Measurements from ENCODE around the gene PLXNC1. TPM values are rescaled to one million over a fixed set of nuclear protein-coding genes. Genes with fewer than 3 reads are reported as not detected.

The PLXNC1 gene
- polyA plus RNA-seq, 1 donor (not counting 4 experiments of a cell fraction or from before 2014, with no cell fraction given), result 0.17 TPM

GRCh38 chr12:94111302-94111701 lies 37.1 kb upstream of the PLXNC1 start:
- H3K4me2 ChIP-seq (ENCODE audit: control insufficient read depth, extremely low read depth, insufficient read depth, low read depth, low read length), result no peak overlapping the region
- no peaks in the 10 kb centered on the region for H3K79me2 ChIP-seq (ENCODE audit: control insufficient read depth, insufficient read depth, low read length)
- no peak overlapping the region for H3K27ac ChIP-seq (ENCODE audit: control insufficient read depth, insufficient read depth, low read length)
- H4K20me1 ChIP-seq (ENCODE audit: control insufficient read depth, extremely low read depth, insufficient read depth, low read length), result no peaks in the 10 kb centered on the region
- dilution Hi-C loops (cut with MboI; ENCODE audit: extremely low pct_ligation_motif_present, low sequenced_read_pairs), result no loop called here
- H3K9me1 ChIP-seq (ENCODE audit: control insufficient read depth, extremely low read depth, insufficient read depth, low read length), result no peaks in the 10 kb centered on the region
- no peaks in the 10 kb centered on the region for H3K36me3 ChIP-seq (ENCODE audit: control insufficient read depth in 2 of 2, extremely low read depth in 1 of 2, insufficient read depth in 2 of 2, low read length in 2 of 2)
- no peak overlapping the region for H3K4me3 ChIP-seq (ENCODE audit: control insufficient read depth in 2 of 3, extremely low read depth in 1 of 3, insufficient read depth in 2 of 3, low read depth in 1 of 3, low read length in 3 of 3)
- TF ChIP-seq EZH2 (IDR thresholded peaks at IDR 0.05; ENCODE audit: low read length), result no peak
- TF ChIP-seq CTCF (optimal IDR thresholded peaks at IDR 0.05 in 1 of 3, IDR thresholded peaks at IDR 0.05 in 1 of 3, conservative IDR thresholded peaks at IDR 0.05 in 1 of 3; ENCODE audit: extremely low read depth in 1 of 3, insufficient read depth in 2 of 3, low read length in 3 of 3), result no peak
- FAIRE-seq (no peak), DNase-seq (ENCODE audit: low read depth, low spot score) (no peak)
- no peaks in the 10 kb centered on the region for H3K4me1 ChIP-seq (ENCODE audit: control insufficient read depth, extremely low read depth, insufficient read depth, low read length)
- H2AFZ ChIP-seq (ENCODE audit: control insufficient read depth, low read length), result no peak overlapping the region
- H3K9ac ChIP-seq (ENCODE audit: control insufficient read depth, extremely low read depth, insufficient read depth, low read length), result no peak overlapping the region
- no peaks in the 10 kb centered on the region for H3K27me3 ChIP-seq (ENCODE audit: control insufficient read depth, extremely low read depth, insufficient read depth, low read length)
- H3K9me3 ChIP-seq (ENCODE audit: control insufficient read depth, low read depth, low read length), result no peaks in the 10 kb centered on the region

GRCh38 chr12:94112121-94112520 lies 36.3 kb upstream of the PLXNC1 start:
- H3K9ac ChIP-seq (ENCODE audit: control insufficient read depth, extremely low read depth, insufficient read depth, low read length), result no peak overlapping the region
- no peak overlapping the region for H2AFZ ChIP-seq (ENCODE audit: control insufficient read depth, low read length)
- H3K4me1 ChIP-seq (ENCODE audit: control insufficient read depth, extremely low read depth, insufficient read depth, low read length), result no peaks in the 10 kb centered on the region
- no peaks in the 10 kb centered on the region for H3K9me3 ChIP-seq (ENCODE audit: control insufficient read depth, low read depth, low read length)
- H3K36me3 ChIP-seq (ENCODE audit: control insufficient read depth in 2 of 2, extremely low read depth in 1 of 2, insufficient read depth in 2 of 2, low read length in 2 of 2), result no peaks in the 10 kb centered on the region
- TF ChIP-seq CTCF (optimal IDR thresholded peaks at IDR 0.05 in 1 of 3, IDR thresholded peaks at IDR 0.05 in 1 of 3, conservative IDR thresholded peaks at IDR 0.05 in 1 of 3; ENCODE audit: extremely low read depth in 1 of 3, insufficient read depth in 2 of 3, low read length in 3 of 3) (no peak), EZH2 (IDR thresholded peaks at IDR 0.05; ENCODE audit: low read length) (no peak)
- no peaks in the 10 kb centered on the region for H3K27me3 ChIP-seq (ENCODE audit: control insufficient read depth, extremely low read depth, insufficient read depth, low read length)
- H4K20me1 ChIP-seq (ENCODE audit: control insufficient read depth, extremely low read depth, insufficient read depth, low read length), result no peaks in the 10 kb centered on the region
- FAIRE-seq (no peak), DNase-seq (ENCODE audit: low read depth, low spot score) (no peak)
- no peak overlapping the region for H3K27ac ChIP-seq (ENCODE audit: control insufficient read depth, insufficient read depth, low read length)
- dilution Hi-C loops (cut with MboI; ENCODE audit: extremely low pct_ligation_motif_present, low sequenced_read_pairs), result no loop called here
- no peak overlapping the region for H3K4me3 ChIP-seq (ENCODE audit: control insufficient read depth in 2 of 3, extremely low read depth in 1 of 3, insufficient read depth in 2 of 3, low read depth in 1 of 3, low read length in 3 of 3)
- no peaks in the 10 kb centered on the region for H3K9me1 ChIP-seq (ENCODE audit: control insufficient read depth, extremely low read depth, insufficient read depth, low read length)
- no peak overlapping the region for H3K4me2 ChIP-seq (ENCODE audit: control insufficient read depth, extremely low read depth, insufficient read depth, low read depth, low read length)
- H3K79me2 ChIP-seq (ENCODE audit: control insufficient read depth, insufficient read depth, low read length), result no peaks in the 10 kb centered on the region
